Fibroblast of peridontal ligament (primary cell): ENCODE results near the gene GPX4.

Source experiments
- DNase-seq: peaks from one replicate; pipeline ENCODE4 v3.0.0-alpha.2; 2010; ENCODE audit errors: extremely low read depth

GPX4 gene

DNA sequence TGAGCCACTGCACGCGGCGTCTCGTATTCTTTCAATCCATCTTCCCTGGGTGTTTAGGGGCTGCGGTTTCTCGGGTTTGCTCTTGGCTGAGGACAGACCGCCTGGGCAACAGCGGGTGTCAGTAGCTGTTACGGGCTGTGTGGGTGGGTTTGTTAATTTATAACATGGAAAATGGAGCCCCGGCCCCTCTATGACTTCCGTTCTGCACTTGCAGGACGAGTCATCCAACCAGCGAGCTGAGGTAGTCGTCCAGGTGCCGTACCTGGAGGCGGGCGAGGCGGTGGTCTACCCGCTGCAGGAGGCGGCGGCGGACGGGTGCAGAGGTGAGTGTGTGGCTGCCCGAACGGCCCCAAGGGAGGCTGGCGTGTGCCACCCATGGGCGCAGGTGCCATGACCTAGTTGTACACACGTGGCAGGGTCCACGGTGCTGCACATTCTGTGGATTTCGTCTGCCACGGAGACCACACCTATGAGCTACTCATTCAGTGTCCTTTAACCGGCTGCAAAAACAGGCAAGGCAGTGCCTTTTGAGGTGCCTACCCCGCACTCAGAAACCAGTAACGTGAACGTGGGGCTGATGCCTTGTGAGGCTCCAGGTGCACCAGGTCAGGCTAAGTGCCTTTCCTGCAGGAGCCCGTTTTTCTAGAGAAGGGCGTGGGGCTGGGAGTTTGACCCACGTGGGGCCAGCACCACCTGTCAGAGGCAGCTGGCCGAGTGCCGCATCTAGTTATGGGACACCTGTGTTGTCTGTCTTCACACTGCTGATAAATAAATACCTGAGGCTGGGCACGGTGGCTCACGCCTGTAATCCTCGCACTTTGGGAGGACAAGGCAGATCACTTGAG is 19.5 kb upstream of the GPX4 start:
- DNase-seq = no peak

DNA sequence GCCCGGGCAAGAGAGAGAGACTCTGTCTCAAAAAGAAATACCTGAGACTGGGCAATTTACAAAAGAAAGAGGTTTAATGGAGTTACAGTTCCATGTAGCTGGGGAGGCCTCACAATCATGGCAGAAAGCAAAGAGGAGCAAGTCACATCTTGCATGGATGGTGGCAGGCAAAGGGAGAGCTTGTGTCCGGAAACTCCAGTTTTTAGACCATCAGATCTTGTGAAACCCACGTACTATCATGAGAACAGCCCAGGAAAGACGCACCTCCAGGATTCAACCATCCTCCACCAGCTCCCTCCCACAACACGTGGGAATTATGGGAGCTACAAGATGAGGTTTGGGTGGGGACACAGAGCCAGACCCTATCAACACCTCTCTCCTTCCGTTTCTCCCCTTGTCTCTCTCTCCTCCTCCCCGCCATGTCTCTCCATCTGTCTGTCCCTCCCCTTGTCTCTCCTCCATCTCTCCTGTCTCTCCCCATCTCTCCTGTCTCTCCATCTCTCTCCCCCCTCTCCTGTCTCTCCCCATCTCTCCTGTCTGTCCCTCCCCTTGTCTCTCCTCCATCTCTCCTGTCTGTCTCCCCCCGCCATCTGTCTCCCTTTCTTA is 18.6 kb upstream of the GPX4 start:
- no peak for DNase-seq

DNA sequence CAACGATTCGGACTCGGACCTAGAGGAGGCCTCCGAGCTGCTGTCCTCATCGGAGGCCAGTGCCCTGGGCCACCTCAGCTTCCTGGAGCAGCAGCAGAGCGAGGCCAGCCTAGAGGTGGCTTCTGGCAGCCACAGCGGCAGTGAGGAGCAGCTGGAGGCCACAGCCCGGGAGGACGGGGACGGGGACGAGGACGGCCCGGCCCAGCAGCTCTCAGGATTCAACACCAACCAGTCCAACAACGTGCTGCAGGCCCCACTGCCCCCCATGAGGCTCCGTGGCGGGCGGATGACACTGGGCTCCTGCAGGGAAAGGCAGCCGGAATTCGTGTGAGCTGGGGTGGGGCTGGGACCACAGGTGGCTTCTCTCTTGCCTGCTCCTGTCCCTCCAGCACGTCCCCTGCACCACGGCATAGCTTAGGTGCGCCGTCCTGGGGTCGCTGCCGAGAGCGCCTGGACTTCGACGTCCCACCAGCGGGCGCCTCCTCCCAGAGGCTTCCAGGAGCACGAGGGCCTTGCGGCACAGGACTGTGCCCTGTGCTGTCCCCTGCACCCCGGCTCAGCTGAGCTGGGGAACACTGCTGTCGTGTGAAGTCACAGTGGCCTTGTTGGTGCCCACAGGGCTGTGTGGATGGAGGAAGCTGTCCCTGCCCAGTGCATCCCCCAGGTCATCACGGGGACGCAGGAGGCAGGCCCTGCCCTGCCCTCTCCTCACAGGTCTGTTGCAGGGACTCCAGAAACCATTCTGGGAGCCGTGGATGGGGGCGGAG is 17.9 kb upstream of the GPX4 start:
- no peak for DNase-seq

DNA sequence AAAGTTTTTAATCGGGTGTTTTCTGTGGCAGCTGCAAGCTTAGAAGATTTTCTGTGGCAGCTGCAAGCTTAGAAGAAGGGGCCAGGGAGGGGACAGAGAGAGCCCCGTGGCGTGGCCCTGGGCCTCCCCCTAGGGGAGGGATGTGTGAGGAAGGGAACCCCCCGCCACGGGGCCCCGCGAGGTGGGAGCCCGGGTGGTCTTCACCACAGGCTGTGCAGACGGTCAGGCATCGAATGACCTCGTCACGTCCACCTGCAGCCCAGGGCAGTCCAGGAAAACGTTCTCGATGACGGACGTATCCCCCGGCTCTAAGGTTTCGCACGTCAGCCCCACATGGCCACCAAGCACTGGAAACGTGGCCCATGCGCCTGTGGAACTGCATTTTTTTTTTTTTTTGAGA is 17.2 kb upstream of the GPX4 start:
- no peak for DNase-seq

DNA sequence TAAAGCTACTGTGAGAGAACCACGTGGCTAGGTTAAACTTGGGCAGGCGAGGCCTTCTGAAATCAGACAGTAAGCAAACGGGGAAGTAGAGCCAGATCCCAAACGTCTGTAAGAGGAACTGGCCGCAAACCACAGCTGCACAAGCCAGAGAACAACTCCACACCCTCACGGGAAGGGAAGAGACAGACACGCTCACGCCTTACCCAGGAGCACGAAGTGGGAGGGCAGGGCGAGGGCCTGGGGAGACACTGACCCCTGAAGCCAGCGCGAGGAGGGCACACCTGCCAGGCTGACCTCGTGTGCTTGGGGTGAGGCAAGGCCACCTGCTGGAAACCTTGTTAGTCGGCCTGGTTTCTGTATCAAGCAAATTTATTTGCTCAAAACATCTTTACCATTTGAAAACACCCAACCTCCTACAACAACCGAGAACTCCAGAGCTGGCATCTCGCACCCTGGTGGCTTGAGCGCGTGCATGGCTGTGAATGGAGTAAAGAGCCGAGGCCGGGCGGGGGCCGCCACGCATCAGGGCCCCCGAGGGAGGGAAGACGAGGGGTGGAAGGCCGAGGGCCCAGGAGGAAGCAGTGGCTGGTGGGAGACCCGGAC is 15.9 kb upstream of the GPX4 start:
- DNase-seq = no peak

DNA sequence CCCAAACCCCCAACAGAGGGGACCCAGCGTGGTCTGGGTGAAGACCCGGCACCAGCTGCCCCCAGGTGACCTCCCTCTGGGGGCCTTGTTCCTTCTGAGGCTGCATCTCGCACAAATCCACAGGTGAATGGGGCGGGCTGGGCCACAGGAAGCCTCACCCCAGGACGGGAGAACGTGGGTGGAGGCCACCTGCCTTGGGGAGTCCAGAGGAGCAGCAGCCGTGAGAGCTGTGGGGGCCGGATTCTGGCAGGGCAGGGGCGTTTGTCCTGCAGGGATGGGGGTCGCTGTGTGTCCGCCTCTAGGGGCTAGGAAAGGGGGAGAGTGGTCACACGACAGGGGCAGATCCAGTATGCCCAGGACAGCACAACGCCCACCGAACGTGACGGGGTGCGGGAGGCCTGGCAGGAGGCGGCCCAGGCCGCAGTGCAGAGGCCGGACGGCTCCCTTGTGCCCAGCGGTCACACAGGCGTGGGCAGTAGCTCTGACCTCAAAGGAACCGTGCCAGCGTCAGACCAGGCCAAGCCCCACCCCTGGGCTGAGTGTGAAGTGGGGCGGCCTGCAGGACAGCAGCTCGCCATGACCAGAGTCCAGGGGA is 15.3 kb upstream of the GPX4 start:
- no peak for DNase-seq

DNA sequence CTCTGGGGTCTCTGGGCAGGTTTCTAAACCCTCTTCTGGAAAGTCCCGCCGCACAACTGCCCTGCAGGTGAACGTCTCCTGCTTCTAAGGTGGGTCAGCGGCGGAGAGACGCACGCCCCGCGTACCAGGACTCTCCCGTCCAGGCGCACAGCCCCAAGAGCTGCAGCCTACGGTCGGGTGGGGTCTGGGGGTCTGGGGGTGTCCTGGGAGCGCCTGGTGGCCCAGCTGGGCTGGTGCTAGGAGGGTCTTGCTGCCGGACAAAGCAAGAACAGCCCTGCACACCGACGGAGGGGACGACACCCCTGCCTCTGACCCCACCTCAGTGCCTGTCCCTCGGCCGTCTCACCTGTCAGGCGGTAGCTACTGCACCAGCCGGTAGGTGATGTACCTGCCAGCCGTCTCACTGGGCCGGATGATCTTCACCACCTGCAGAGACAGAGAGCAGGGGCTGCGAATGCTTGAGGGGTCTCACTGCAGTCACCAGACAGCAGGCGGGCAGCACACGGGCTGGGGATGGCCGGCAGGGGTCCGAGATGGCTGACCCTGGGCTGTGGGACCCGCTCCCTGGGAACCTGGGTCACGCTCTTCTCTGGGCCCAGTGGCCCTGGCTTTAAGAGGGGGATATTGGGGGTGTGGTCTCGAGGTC is 14.5 kb upstream of the GPX4 start:
- no peak for DNase-seq

DNA sequence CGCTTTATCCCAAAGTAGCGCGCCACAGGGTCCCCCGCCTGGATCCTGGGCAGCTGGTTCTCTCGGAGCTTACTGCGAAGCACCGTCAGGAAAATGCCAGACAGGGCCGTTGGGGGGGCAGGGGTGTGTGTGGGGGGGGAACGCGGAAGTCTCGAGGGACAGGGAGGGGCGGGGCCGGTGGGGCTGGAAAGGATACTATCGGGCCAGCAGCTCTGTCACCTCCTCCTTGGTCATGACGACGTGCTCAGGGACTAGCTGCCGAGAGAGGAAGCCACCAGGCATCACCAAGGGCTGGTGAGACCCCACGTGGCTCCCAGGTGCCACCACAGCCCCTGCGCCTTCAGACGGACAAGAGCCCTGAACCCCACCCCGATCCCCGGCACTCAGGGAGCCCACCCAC is 13.9 kb upstream of the GPX4 start:
- no peak for DNase-seq

DNA sequence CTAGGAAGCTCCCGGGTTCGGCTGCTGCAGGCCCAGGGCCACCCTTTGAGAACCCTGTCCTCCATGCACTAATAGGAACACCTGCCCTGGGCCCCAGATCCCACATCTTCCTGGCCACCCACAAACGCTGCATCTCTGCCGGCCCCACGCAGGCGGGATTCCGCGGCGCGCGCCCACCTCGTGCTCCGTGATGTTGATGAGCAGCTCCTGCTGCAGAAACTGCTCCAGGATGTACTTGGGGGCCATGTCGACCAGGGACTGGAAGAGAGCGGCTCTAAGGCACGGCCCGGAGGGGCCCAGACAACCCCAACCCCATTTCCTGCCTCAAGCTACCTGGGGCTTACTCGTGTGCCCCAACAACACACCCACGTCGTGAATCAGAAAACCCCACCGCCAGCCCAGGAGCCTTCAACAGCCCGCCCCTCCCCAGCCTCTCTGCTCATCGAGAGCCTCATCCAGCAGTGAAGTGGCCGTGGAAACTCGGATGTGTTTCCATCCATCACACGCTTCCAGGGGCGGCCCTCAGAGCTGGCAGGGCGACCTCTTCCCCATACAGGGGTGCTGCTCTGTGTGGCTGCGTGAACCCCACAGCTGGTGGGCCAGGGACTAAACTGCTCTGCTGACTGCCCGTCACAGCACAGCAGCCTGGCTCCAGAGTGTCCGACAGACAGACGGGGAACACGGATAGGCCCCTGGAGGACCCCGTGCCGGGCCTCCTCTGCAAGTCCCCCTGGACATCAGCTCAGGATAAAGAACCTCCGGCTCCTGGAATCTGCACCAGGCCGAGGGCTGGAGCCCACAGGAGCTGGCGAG is 12.9 kb upstream of the GPX4 start:
- no peak for DNase-seq

DNA sequence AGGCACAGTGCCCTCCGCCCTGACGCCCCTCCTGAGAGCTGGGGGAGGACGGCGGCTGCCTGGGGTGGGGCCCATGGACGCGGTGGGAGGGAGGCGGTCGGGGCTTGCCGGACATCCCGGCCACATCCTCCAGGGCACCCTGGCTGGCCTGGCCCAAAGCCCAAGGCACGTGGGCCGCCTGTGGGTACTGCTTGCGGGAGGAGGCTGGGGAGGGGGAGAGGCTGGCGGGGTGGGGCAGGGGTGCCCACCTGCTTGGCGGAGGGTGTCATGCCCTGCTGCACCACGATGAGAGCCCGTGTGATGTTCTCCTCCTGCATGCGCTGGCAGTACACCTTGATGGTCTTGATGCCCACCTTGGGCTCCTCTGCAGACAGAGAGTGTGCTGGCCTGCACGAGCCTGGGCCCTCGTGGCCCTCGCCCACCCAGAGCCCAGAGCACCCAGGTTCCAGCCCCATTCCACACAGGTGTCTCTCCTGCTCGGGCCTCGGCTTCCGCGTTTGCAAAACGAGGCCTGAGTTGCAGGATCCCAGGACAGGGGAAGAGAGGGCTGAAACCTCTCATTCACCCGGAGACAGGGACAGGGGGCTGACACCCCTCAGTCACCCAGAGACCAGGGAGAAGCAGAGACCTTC is 12.1 kb upstream of the GPX4 start:
- no peak for DNase-seq

DNA sequence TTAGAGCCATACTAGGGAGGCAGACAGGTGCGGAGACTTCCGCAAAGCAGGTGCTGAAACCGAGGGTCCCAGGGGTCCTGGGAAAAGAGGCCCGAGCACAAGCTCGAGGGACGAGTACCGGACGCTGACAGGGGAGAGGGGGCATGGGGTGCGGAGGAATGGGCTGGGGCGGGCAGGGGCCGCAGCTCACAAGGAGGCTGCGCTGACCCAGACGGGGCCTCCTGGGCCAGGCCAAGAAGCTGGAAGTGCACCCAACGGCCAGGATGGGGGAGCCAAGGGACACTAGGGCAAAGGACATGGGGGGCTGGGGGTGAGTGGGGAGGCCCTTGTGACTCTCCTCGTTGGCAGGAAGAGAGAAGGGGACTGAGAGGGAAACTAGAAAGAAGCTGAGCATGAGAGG is 10.5 kb upstream of the GPX4 start:
- no peak for DNase-seq

DNA sequence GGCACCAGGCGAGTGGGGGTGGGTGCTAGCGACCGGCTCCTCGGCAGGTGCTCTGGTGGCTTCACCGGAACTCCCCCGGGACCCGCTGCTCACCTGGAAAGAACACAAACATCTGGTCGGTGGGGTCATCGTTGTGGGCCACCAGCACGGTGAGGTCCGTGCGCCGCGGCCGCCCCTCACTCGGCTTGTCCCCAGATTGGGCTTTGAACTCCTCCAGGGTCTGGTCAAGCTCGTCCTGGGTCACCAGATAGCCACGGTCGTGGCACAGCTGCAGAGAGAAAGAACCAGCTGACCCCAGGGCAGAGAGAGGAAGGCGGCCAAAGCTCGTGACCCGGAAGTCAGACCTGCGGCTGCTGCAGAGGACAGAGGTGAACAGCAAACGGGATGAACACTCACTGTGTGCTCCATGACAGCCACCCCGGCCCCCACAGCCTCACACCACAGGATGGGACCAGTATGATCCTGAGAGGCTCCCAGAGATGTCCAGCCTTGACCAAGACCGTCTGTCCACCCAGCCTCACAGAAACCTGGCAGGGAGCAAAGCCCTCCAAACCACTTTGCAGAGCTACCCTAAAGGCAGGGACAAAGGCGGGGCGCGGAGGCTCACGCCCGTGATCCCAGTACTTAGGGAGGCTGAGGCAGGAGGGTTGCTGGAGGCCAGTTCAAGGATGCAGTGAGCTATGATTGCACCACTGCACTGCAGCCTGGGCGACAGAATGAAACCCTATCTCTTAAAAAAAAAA is 9.8 kb upstream of the GPX4 start:
- DNase-seq = no peak

DNA sequence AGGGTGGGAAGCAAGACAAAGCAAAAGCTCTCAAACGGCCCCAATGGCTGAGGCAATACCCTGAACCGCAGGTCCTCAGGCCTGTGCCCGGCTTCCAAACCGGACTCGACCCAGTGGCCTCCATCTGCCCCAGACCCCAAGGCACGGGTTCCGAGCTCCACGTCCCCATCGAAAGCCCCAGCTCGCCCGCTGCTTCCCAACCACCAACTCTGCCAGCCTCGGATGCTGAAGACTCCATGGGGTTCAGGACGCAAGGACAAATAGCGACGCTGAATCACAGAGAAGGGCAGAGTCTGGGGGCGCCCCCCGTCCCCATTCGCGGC is 9.2 kb upstream of the GPX4 start:
- DNase-seq = no peak

DNA sequence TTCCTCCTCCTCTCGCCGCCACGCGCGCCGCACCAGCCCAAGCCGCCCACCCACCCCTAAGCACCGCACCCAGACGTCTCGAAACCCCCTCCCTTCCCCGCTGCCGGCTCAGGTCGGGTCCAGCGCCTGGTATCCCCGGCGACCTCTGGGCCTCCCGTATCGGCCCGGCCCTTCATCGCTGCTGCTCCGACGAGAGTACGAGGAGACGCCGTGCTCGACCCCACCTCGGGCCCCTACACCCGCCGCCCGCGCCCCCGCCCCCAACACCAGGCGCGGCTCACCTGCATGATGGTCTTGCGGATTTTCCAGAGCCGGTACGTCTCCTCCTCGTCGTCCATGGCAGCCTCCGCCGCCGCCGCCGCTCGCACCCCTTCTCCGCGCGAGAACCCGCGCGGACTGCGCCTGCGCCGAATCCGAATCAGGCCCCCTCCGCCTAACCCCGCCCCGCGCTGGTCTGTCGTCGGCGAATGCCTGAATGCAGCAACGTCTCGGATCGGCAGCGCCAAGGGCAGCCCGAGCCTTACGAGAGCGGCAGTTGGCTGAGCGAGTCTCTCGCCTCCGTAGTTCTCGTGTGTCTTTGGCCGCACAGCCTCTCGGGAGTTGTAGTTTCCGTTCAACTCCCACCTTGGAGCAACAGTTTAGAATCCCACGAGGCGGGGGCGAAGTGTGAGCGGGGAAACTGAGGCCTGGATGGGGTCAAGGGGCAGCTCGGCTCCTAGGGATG is 8.7 kb upstream of the GPX4 start, which contains the start of gene POLR2E:
Gene POLR2E (minus strand): TSS at position 398 of the 724 bp plus-strand sequence. CDS start 60 bp downstream, at position 338.
- peak; percentile 98 for DNase-seq

DNA sequence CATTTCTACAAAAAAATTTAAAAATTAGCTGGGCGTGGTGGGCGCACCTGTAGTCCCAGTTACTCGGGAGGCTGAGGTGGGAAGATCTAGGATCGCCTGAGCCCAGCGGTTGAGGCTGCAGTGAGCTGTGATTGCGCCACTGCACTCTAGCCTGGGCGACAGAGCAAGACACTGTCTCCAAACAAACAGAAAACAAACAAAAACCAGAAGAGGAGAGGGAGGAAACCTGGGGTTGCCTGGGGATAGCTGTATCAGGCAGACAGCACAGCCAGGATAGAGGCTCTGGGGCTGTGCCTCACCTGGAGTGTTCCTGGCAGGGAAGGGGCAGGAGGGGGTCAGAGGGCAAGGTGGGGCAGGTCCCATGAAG is 6.0 kb upstream of the GPX4 start:
- DNase-seq = no peak

DNA sequence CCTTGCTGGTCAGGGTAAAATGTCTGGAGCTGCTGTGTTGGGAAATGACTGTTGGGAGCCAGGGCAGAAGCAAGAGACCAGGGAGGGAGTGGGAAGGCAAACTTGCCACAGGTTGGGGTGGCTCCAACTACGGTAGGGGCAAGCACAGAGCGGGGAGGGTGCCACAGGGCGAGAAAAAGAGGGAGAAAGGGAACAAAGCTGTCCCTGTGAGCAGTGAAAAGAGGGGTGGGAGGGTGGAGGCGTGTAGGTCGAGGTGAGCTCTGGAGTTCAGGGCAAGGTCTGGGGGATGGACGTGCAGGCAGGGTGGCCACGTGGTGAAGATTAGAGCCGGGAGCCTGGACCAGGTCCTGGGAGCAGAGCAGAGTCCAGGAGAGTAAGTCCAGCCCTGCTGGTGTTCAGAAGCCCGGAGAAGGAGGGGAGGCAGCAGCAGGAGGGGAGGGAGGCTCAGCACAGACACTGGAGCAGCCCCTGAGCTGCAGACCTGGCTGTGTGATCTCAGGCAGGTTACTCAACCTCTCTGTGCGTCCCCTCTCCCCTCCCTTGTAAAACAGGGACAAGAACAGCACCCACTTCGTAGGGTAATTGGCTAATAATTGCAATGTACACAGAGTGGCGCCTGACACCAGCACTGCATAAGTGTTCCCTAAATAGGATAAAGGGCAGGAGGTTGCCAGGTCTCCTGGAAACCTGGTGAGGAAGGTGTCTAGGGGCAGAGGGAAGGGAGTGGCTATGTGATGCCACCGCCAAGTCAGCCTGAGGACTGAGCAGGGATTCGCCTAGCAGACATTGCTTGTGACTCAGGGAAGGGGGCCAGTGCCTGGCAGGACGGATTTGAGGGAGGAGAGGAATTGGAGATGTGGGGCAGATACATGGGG is 5.4 kb upstream of the GPX4 start:
- no peak for DNase-seq

DNA sequence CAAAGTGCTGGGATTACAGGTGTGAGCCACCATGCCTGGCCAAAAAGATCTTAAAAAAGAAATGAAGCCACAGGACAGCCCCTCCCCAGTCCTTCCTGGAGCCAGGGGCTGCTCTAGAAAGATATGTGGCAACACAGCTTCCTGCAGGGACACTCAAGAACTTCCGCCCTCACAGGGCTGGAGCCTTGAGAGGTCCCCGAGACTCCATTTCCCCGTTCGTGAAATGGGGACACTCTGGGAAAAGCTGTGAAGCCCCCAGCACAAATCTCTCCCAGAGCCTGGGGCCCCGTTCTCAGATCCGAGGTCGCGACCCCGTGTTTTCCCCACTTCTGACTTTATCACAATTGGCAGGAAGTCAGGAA is 2.5 kb upstream of the GPX4 start:
- DNase-seq = no peak
